Prostate gland (tissue), 2 donors: ENCODE results near the gene FMNL2. TPM values are rescaled to one million over a fixed set of nuclear protein-coding genes. Genes with fewer than 3 reads are reported as not detected.
A peak's percentile ranks its signal among the peaks of the same experiment; 100 is the strongest.

Experiments
- DNase-seq: peaks from one replicate; pipeline ENCODE4 v3.0.0-alpha.2; 2019; ENCODE audit warnings: low spot score
- H3K27ac ChIP-seq, 2 donors: fragments of 200-600 bp; sonication (generic); 2 replicates each; pipeline ENCODE4 v1.5.1; 2017 to 2019
- H3K27me3 ChIP-seq: fragments of 200-600 bp; sonication (generic); replicated peaks from 2 replicates; pipeline ENCODE4 v1.5.1; 2019; ENCODE audit not compliant: insufficient read depth
- H3K36me3 ChIP-seq, 2 donors: fragments of 200-600 bp; sonication (generic); 1 replicate in 1 of 2; 2 replicates in 1 of 2; pipeline versions ENCODE4 v1.5.1 to v1.8.1; 2017 to 2019
- H3K4me1 ChIP-seq: fragments of 200-600 bp; sonication (generic); replicated peaks from 2 replicates; pipeline ENCODE4 v1.5.1; 2019
- H3K4me3 ChIP-seq, 2 donors: fragments of 200-600 bp; sonication (generic); 2 replicates each; pipeline ENCODE4 v1.5.1; 2017 to 2019
- H3K9me3 ChIP-seq: fragments of 200-600 bp; sonication (generic); 2 replicates; pipeline ENCODE4 v1.5.1; 2017
- CTCF ChIP-seq, 4 experiments: fragments of 200-600 bp in 2 of 4; fragments of 450-650 bp in 2 of 4; sonication (generic) in 2 of 4; IDR thresholded peaks; 1 replicate in 3 of 4; 2 replicates in 1 of 4; pipeline ENCODE4 v1.5.1; 2016 to 2019; ENCODE audit warnings: antibody characterized with exemption in 4 of 4, mild to moderate bottlenecking in 2 of 4, moderate library complexity in 2 of 4
- POLR2A ChIP-seq: fragments of 450-650 bp; IDR thresholded peaks from one replicate; pipeline ENCODE4 v1.6.1; 2016; ENCODE audit warnings: antibody characterized with exemption, mild to moderate bottlenecking
- POLR2AphosphoS5 ChIP-seq: sonication (generic); formaldehyde crosslinking; IDR thresholded peaks from one replicate; pipeline ENCODE4 v1.6.1; 2017; ENCODE audit warnings: antibody characterized with exemption
- WGBS: methylation state at CpG from one replicate; pipeline ENCODE4 v1.1.5; 2018; 5-methylcytosine and 5-hydroxymethylcytosine counted together
- intact Hi-C: fragments of 100-400 bp; cut with DNase I; formaldehyde crosslinking; loops from one replicate; pipeline ENCODE4 v1.14.2; 2022
- total RNA-seq, 2 donors: library from RNA; depleted of rRNA; stranded (reverse); fragments of >200 nt; gene quantifications; one replicate each; pipeline ENCODE4 v1.1.0, GENCODE V29; 2016

Gene FMNL2
- total RNA-seq, 2 donors from 2014 or later, result 9.8 to 19.4 TPM

GRCh38 chr2:152627351-152627957 is 292.5 kb downstream of the FMNL2 start:
- Histone ChIP-seq H3K9me3 (no peaks in the 10 kb centered on the region), H3K27me3 (no peaks in the 10 kb centered on the region), H3K36me3 (no peaks in the 10 kb centered on the region), H3K4me3 (no peak overlapping the region), H3K27ac (no peak overlapping the region), H3K4me1 (no peaks in the 10 kb centered on the region)
- intact Hi-C loops, result loop anchor here (10.0 kb wide), 1 partner anchor 223 kb away; no protein-coding TSS in a partner anchor
- WGBS, result 7% methylated on average over 1 of the region's 1 CpG
- no peak for DNase-seq
- TF ChIP-seq CTCF (IDR thresholded peaks at IDR 0.05) (peak in 3 of 4 experiments; percentile 39 to 65 (median 57)), POLR2A (no peak)

GRCh38 chr2:152629202-152629601 is 294.2 kb downstream of the FMNL2 start:
- intact Hi-C loops, result loop anchor here (10.0 kb wide), 1 partner anchor 224 kb away; no protein-coding TSS in a partner anchor
- no peak overlapping the region for H3K4me3 ChIP-seq
- no peaks in the 10 kb centered on the region for H3K9me3 ChIP-seq
- no peaks in the 10 kb centered on the region for H3K4me1 ChIP-seq
- H3K27ac ChIP-seq, result no peak overlapping the region
- DNase-seq, result no peak
- no peaks in the 10 kb centered on the region for H3K36me3 ChIP-seq
- TF ChIP-seq CTCF (IDR thresholded peaks at IDR 0.05), result no peak
- TF ChIP-seq POLR2A, result no peak
- TF ChIP-seq POLR2AphosphoS5, result no peak
- WGBS, result 53% methylated on average over 1 of the region's 1 CpG
- H3K27me3 ChIP-seq, result no peaks in the 10 kb centered on the region

- no peaks in the 10 kb centered on the region for H3K9me3 ChIP-seq
- intact Hi-C loops, result loop anchor here (10.0 kb wide), 1 partner anchor 596 kb away; no protein-coding TSS in a partner anchor
- H3K4me3 ChIP-seq, result no peak overlapping the region
Observed at GRCh38 chr2:152630466-152630865, 295.5 kb downstream of the FMNL2 start.

GRCh38 chr2:152632736-152633135 is 297.8 kb downstream of the FMNL2 start:
- WGBS, result 91% methylated on average over 3 of the region's 3 CpGs
- TF ChIP-seq CTCF (IDR thresholded peaks at IDR 0.05) (no peak), POLR2A (no peak), POLR2AphosphoS5 (no peak)
- no peaks in the 10 kb centered on the region for H3K9me3 ChIP-seq
- intact Hi-C loops, result loop anchor here (10.0 kb wide), 1 partner anchor 598 kb away; no protein-coding TSS in a partner anchor
- H3K27me3 ChIP-seq, result no peaks in the 10 kb centered on the region
- no peaks in the 10 kb centered on the region for H3K36me3 ChIP-seq
- no peak overlapping the region for H3K27ac ChIP-seq
- H3K4me3 ChIP-seq, result no peak overlapping the region
- no peaks in the 10 kb centered on the region for H3K4me1 ChIP-seq
- DNase-seq, result no peak

More at GRCh38 chr2:152630466-152630865, 295.5 kb downstream of the FMNL2 start:
- TF ChIP-seq POLR2A (no peak), POLR2AphosphoS5 (no peak), CTCF (IDR thresholded peaks at IDR 0.05) (no peak)
- H3K4me1 ChIP-seq, result no peaks in the 10 kb centered on the region
- H3K27ac ChIP-seq, result no peak overlapping the region
- WGBS, result 85% methylated on average over 4 of the region's 4 CpGs
- no peaks in the 10 kb centered on the region for H3K36me3 ChIP-seq
- DNase-seq, result no peak
- H3K27me3 ChIP-seq, result no peaks in the 10 kb centered on the region
